GM18868 (cell line): ENCODE data around the gene CPXM1.

Experiments used
- ATAC-seq: cut with Tn5 transposase; IDR thresholded peaks from one replicate; pipeline ENCODE4 v1.9.1; 2021; ENCODE audit warnings: mild to moderate bottlenecking, moderate library complexity; ENCODE audit not compliant: unreplicated experiment

Gene CPXM1

GRCh38 chr20:2750491-2751251 is 49.8 kb downstream of the CPXM1 start:
- ATAC-seq: no peak

GRCh38 chr20:2749951-2750490 is 50.4 kb downstream of the CPXM1 start:
- no peak for ATAC-seq

GRCh38 chr20:2749343-2749950 is 51.0 kb downstream of the CPXM1 start:
- ATAC-seq: no peak

GRCh38 chr20:2748551-2749342 is 51.7 kb downstream of the CPXM1 start:
- no peak for ATAC-seq

GRCh38 chr20:2747676-2748235 is 52.7 kb downstream of the CPXM1 start:
- ATAC-seq: no peak

- ATAC-seq: no peak
These were observed 53.7 kb downstream of the CPXM1 start for GRCh38 chr20:2746636-2747265.

GRCh38 chr20:2745936-2746635 is 54.3 kb downstream of the CPXM1 start:
- no peak for ATAC-seq

- no peak for ATAC-seq
These were observed 55.1 kb downstream of the CPXM1 start for GRCh38 chr20:2745060-2745910.
